Hepatocyte (in vitro differentiated cells): ENCODE data around the gene TNFAIP2. TPM values are rescaled to one million over a fixed set of nuclear protein-coding genes. Genes with fewer than 3 reads are reported as not detected.

Experiments
- DNase-seq: peaks from one replicate; pipeline ENCODE4 v3.0.0-alpha.2; 2016; ENCODE audit warnings: low spot score
- H2AFZ ChIP-seq: fragments of 200-600 bp; sonication (generic); 2 replicates; pipeline ENCODE4 v1.6.0; 2016; ENCODE audit warnings: antibody characterized with exemption, mild to moderate bottlenecking
- H3K27ac ChIP-seq: fragments of 200-600 bp; sonication (generic); 2 replicates; pipeline ENCODE4 v1.5.1; 2016; ENCODE audit warnings: mild to moderate bottlenecking
- H3K27me3 ChIP-seq: fragments of 200-600 bp; sonication (generic); 2 replicates; pipeline ENCODE4 v1.6.1; 2016
- H3K36me3 ChIP-seq: fragments of 200-600 bp; sonication (generic); replicated peaks from 2 replicates; pipeline ENCODE4 v1.5.1; 2016; ENCODE audit warnings: low read depth; ENCODE audit not compliant: insufficient read depth
- H3K4me1 ChIP-seq: fragments of 200-600 bp; sonication (generic); 2 replicates; pipeline ENCODE4 v1.5.1; 2016; ENCODE audit warnings: mild to moderate bottlenecking, moderate library complexity; ENCODE audit not compliant: insufficient read depth
- H3K4me2 ChIP-seq: fragments of 200-600 bp; sonication (generic); 2 replicates; pipeline ENCODE4 v1.6.0; 2016
- H3K4me3 ChIP-seq: fragments of 200-600 bp; sonication (generic); 2 replicates; pipeline ENCODE4 v1.5.1; 2016; ENCODE audit warnings: mild to moderate bottlenecking
- H3K79me2 ChIP-seq: fragments of 200-600 bp; sonication (generic); 2 replicates; pipeline ENCODE4 v1.6.0; 2017; ENCODE audit warnings: mild to moderate bottlenecking
- H3K9me2 ChIP-seq: fragments of 200-600 bp; sonication (generic); replicated peaks from 2 replicates; pipeline ENCODE4 v1.6.0; 2017; ENCODE audit warnings: mild to moderate bottlenecking; ENCODE audit not compliant: insufficient read depth
- H3K9me3 ChIP-seq: fragments of 200-600 bp; sonication (generic); 2 replicates; pipeline ENCODE4 v1.5.1; 2016; ENCODE audit warnings: low read depth, mild to moderate bottlenecking
- H4K20me1 ChIP-seq: fragments of 200-600 bp; sonication (generic); 2 replicates; pipeline ENCODE4 v1.6.0; 2016; ENCODE audit warnings: mild to moderate bottlenecking; ENCODE audit not compliant: insufficient read depth, poor library complexity, severe bottlenecking
- EZH2 ChIP-seq: fragments of 200-600 bp; sonication (generic); IDR thresholded peaks from 2 replicates; pipeline ENCODE4 v1.6.1; 2016; ENCODE audit warnings: antibody characterized with exemption, mild to moderate bottlenecking, borderline replicate concordance
- EZH2phosphoT487 ChIP-seq: fragments of 200-600 bp; sonication (generic); IDR thresholded peaks from one replicate; pipeline ENCODE4 v1.6.1; 2018; ENCODE audit warnings: antibody characterized with exemption, mild to moderate bottlenecking, low read depth, moderate library complexity; ENCODE audit not compliant: unreplicated experiment, severe bottlenecking
- WGBS: methylation state at CpG from one replicate; pipeline ENCODE4 v1.1.6; 2016; ENCODE audit warnings: low lambda C conversion rate; ENCODE audit errors: missing lambda C conversion rate; 5-methylcytosine and 5-hydroxymethylcytosine counted together
- polyA plus RNA-seq: library from polyadenylated mRNA; unstranded; fragments of >200 nt; fragmentation: Nextera tagmentation; extraction: Ambion mirVana; gene quantifications from 2 replicates; pipeline ENCODE4 v1.2.1, GENCODE V29; 2016
- total RNA-seq: library from RNA; depleted of rRNA; stranded (reverse); fragments of >200 nt; gene quantifications from 2 replicates; pipeline ENCODE4 v1.2.3, GENCODE V29; 2014
- TF ChIP-seq, protein P1 (sequence below): fragments of 200-600 bp; sonication (generic); IDR thresholded peaks from 2 replicates; pipeline ENCODE4 v1.5.1; 2016; ENCODE audit warnings: antibody characterized with exemption, mild to moderate bottlenecking; ENCODE audit not compliant: poor library complexity

TNFAIP2 gene
- total and polyA plus RNA-seq, 2 experiments from 2014 or later, result 14.2 to 16.0 TPM

DNA sequence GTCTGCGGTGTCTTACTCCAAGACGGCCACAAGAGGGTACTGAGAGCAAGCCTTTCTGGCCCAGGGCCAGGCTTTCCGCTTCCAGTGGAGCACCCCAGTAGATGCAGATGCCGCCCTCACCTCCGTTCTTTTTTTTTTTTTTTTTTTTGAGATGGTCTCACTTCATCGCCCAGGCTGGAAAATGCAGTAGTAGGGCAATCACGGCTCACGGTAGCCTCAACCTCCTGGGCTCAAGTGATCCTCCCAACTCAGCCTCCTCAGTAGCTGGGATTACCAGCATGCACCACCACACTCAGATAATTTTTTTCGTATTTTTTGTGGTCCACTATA, 44.9 kb upstream of the TNFAIP2 start:
- Histone ChIP-seq H3K4me3 (no peak overlapping the region), H3K79me2 (no peaks in the 10 kb centered on the region), H3K4me1 (peaks cover 14% of the 10 kb centered on the region), H3K27ac (no peak overlapping the region), H3K4me2 (no peak overlapping the region), H3K36me3 (no peaks in the 10 kb centered on the region), H3K9me3 (no peaks in the 10 kb centered on the region), H3K27me3 (no peaks in the 10 kb centered on the region), H2AFZ (no peak overlapping the region), H3K9me2 (no peaks in the 10 kb centered on the region), H4K20me1 (no peaks in the 10 kb centered on the region)
- 11% methylated on average over 9 of the region's 9 CpGs for WGBS
- TF ChIP-seq, protein P1, sequence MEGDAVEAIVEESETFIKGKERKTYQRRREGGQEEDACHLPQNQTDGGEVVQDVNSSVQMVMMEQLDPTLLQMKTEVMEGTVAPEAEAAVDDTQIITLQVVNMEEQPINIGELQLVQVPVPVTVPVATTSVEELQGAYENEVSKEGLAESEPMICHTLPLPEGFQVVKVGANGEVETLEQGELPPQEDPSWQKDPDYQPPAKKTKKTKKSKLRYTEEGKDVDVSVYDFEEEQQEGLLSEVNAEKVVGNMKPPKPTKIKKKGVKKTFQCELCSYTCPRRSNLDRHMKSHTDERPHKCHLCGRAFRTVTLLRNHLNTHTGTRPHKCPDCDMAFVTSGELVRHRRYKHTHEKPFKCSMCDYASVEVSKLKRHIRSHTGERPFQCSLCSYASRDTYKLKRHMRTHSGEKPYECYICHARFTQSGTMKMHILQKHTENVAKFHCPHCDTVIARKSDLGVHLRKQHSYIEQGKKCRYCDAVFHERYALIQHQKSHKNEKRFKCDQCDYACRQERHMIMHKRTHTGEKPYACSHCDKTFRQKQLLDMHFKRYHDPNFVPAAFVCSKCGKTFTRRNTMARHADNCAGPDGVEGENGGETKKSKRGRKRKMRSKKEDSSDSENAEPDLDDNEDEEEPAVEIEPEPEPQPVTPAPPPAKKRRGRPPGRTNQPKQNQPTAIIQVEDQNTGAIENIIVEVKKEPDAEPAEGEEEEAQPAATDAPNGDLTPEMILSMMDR, result peak; percentile 73
- TF ChIP-seq EZH2phosphoT487 (no peak), EZH2 (no peak)
- DNase-seq, result peak; percentile 95

DNA sequence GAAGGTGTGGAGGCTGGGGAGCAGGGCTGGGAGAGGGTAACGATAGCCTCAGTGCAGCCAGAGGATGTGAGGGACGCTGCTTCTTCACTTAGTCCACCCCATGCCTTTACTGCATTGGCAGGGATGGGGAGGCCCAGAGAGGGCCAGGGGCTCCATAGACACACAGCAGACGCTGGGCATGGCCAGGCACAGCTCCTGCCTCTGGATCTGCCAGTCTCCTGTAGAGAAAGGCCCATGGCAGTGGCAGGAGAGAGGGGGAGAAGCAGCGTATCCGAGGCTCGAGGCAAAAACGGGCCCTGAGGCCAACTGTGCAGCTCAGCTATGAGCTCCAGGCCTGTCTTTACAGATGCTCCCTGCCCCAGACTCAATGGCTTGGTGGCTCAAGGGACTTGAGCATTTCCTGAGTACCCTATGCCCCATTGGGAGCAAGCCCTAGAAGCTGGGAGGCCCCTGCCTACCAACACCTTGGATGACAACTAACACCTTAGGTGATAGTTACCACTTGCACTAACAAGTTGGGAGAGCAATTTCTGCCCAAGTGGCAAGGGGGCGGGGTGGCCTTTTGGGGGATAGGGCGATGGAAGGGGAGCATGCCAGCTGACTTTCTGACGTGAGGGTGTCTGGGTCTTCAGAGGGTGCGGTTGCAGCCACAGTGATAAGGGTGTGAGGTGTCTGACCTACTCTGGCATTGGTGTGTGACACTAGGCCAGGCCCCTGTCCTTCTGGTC, 44.2 kb upstream of the TNFAIP2 start:
- WGBS, result 84% methylated on average over 11 of the region's 11 CpGs
- Histone ChIP-seq H4K20me1 (no peaks in the 10 kb centered on the region), H3K27ac (no peak overlapping the region), H3K9me3 (no peaks in the 10 kb centered on the region), H3K4me1 (peaks cover 14% of the 10 kb centered on the region), H3K79me2 (no peaks in the 10 kb centered on the region), H3K36me3 (no peaks in the 10 kb centered on the region), H3K4me3 (no peak overlapping the region), H3K4me2 (no peak overlapping the region), H3K27me3 (peaks cover 2% of the 10 kb centered on the region), H2AFZ (no peak overlapping the region), H3K9me2 (no peaks in the 10 kb centered on the region)
- TF ChIP-seq, protein P1, result no peak
- no peak for TF ChIP-seq EZH2
- no peak for TF ChIP-seq EZH2phosphoT487
- DNase-seq, result no peak

DNA sequence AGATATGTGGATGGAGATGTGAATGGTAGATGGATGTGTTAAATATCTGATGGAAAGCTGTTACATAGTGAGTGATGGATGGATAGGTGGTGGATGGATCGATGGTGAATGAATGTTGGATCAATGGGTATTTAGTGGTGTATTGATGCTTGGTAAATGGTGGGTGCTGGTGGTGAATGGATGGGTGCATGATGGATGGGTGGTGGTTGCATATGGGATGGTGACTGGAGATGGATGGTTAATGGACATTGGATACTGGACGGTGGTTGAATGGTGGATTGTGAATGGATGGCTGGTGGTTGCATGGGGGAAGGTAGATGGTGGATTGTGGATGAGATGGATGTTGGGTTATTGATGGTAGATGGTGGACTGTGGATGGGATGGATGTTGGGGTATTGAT, 41.3 kb upstream of the TNFAIP2 start:
- Histone ChIP-seq H3K36me3 (no peaks in the 10 kb centered on the region), H3K9me2 (no peaks in the 10 kb centered on the region), H3K4me3 (no peak overlapping the region), H3K4me2 (no peak overlapping the region), H2AFZ (no peak overlapping the region), H3K9me3 (no peaks in the 10 kb centered on the region), H3K79me2 (no peaks in the 10 kb centered on the region), H4K20me1 (no peaks in the 10 kb centered on the region), H3K4me1 (peaks cover 6% of the 10 kb centered on the region), H3K27me3 (peaks cover 18% of the 10 kb centered on the region), H3K27ac (no peak overlapping the region)
- 100% methylated on average over 2 of the region's 2 CpGs for WGBS
- DNase-seq, result no peak
- no peak for TF ChIP-seq EZH2phosphoT487
- no peak for TF ChIP-seq EZH2
- TF ChIP-seq, protein P1, result no peak
